BLaER1 treated with 17β-estradiol and CSF1 and Interleukin-3, amounts not matched to agents 10 nM and 100 nM (cell line): Measurements from ENCODE around the gene BCL11B.

ENCODE experiments used
- H3K27ac ChIP-seq, 11 experiments: shearing (Covaris generic); formaldehyde crosslinking; 2 replicates each; pipeline ENCODE4 v1.8.1; 2022
- H3K27me3 ChIP-seq, 11 experiments: shearing (Covaris generic); formaldehyde crosslinking; 2 replicates each; pipeline ENCODE4 v1.8.1; 2022
- H3K36me3 ChIP-seq, 11 experiments: shearing (Covaris generic); formaldehyde crosslinking; 2 replicates each; pipeline ENCODE4 v1.8.1; 2022
- H3K4me1 ChIP-seq, 10 experiments: shearing (Covaris generic); formaldehyde crosslinking; 2 replicates each; pipeline ENCODE4 v1.8.1; 2022
- H3K4me2 ChIP-seq, 11 experiments: shearing (Covaris generic); formaldehyde crosslinking; 2 replicates each; pipeline ENCODE4 v1.8.1; 2022
- H3K4me3 ChIP-seq, 10 experiments: shearing (Covaris generic); formaldehyde crosslinking; 2 replicates each; pipeline ENCODE4 v1.8.1; 2022
- H3K9ac ChIP-seq, 11 experiments: shearing (Covaris generic); formaldehyde crosslinking; 2 replicates each; pipeline ENCODE4 v1.8.1; 2022
- H3K9me3 ChIP-seq, 11 experiments: shearing (Covaris generic); formaldehyde crosslinking; replicated peaks in 1 of 11; 2 replicates each; pipeline ENCODE4 v1.8.1; 2022
- H4K20me1 ChIP-seq, 11 experiments: shearing (Covaris generic); formaldehyde crosslinking; 2 replicates each; pipeline ENCODE4 v1.8.1; 2022
- Cebpa-rat ChIP-seq, 11 experiments: shearing (Covaris generic); IDR thresholded peaks; 2 replicates each; pipeline ENCODE4 v1.8.1; 2022

Gene BCL11B

DNA sequence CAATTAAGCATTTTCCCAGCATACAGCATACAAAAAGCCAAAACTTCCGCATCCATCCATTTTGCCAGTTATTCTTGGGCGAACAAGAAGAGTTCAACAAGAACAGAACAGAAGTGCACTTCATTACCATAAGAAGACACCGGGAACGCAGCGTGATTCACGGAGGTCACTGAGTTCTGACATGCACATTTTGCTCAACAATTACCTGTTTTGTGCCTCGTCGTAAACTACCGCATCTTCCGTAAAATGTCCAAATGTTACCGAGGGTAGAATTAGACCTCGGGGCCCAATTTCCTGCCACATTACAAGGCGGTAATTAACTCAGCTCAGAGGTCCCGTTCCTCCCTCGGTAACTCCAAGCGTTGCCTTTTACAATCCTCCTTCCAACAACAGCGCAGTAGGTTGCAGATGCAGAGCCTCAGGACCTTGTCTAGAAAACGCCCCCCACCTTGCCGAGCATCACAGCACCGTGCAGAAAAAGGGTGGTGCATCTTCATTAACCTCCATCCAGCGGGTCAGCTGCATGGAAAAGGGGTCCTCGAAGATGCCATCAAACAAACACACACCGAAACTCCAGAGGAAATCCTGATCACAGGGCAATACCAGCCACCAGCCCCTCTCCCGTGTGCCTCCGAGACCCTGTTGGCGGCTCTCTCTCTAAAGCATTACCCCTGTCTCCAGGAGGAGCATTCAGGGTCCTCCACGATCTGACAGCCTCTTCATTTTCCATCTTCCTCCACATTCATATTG is 125.2 kb downstream of the BCL11B start:
- H4K20me1 ChIP-seq = no peaks in the 10 kb centered on the region

DNA sequence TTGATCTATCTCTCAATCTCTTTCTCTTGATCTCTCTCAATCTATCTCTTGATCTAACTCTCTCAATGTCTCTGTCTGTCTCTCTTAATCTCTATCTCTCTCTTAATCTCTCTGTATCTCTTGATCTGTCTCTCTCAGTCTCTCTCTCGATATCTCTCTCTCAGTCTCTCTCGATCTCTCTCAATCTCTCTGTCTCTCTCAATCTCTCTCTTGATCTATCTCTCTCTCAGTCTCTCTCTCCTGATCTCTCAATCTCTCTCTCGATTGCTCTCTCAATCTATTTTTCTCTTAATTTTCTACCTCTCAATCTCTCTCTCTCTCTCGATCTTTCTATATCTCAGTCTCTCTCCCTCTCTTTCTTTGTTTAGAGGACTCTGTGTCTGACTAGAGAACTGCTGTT is 126.7 kb downstream of the BCL11B start:
- Histone ChIP-seq H3K9ac (no peak overlapping the region), H3K27me3 (no peaks in the 10 kb centered on the region), H3K27ac (no peak overlapping the region), H3K4me2 (no peak overlapping the region), H4K20me1 (no peaks in the 10 kb centered on the region), H3K4me1 (peaks cover 5 to 22% (median 16%) of the 10 kb centered on the region in 10 experiments), H3K4me3 (no peak overlapping the region), H3K36me3 (no peaks in the 10 kb centered on the region), H3K9me3 (peaks cover 0 to 7% (median 0%) of the 10 kb centered on the region in 11 experiments; a peak in 1 of 22 replicates)
- TF ChIP-seq Cebpa-rat (IDR thresholded peaks at IDR 0.05) = no peak

More for the DNA sequence above, 125.2 kb downstream of the BCL11B start:
- Histone ChIP-seq H3K27ac (no peak overlapping the region), H3K4me2 (no peak overlapping the region), H3K27me3 (no peaks in the 10 kb centered on the region), H3K9ac (no peak overlapping the region), H3K4me3 (no peak overlapping the region), H3K36me3 (no peaks in the 10 kb centered on the region), H3K4me1 (peaks cover 5 to 22% (median 16%) of the 10 kb centered on the region in 10 experiments), H3K9me3 (peaks cover 0 to 7% (median 0%) of the 10 kb centered on the region in 11 experiments; a peak in 1 of 22 replicates)
- no peak for TF ChIP-seq Cebpa-rat (IDR thresholded peaks at IDR 0.05)

DNA sequence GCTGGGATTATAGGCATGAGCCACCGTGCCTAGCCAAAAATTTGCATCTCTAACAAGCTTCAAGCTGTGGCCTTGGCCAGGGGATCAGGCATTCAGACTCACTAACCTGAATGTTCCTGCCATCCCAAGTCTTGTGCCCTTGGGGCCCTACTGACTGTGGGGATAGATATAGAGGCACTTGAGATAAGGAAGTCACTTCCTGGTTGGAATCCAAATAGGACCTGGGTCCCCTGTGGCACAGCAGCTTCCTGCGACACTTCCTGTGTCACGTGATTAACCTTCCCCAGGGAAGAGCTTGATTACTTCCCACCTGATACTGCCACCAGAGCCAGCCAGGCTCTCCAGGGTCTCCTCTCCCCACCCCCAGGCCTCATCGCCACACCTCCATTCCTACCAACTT is 128.2 kb downstream of the BCL11B start:
- H3K9me3 ChIP-seq = peaks cover 0 to 7% (median 0%) of the 10 kb centered on the region in 11 experiments; a peak in 1 of 22 replicates
- H3K27ac ChIP-seq = 0 out of 22 replicates have a peak overlapping the region, but pooled peaks of 1 of the 11 experiments have one; percentile 6
- H3K27me3 ChIP-seq = no peaks in the 10 kb centered on the region

DNA sequence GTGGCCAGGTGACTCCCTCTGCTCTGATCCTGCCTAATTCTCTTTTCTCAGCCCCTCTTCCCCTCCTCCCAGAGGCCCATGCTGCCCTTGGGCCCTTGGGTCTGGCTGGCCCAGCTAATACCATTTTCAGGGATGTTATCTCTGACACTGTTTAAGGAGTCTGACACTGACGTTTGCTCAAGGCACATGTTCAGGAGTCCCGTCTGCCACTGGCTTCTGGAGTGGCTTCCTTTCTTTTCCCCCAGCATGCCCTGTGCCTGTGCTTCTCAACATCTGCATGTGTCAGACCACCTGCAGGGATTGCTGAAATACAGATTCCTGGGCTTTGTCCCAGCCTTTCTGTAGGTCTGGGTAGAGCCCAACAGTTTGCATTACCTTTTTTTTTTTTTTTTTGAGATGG is 128.9 kb downstream of the BCL11B start:
- H3K4me2 ChIP-seq = peak overlapping the region in 7 of 11 experiments; percentile 66 to 88 (median 77); a peak in 12 of 22 replicates
- H4K20me1 ChIP-seq = no peaks in the 10 kb centered on the region
- H3K9me3 ChIP-seq = peaks cover 0 to 7% (median 0%) of the 10 kb centered on the region in 11 experiments; a peak in 1 of 22 replicates
- peaks cover 5 to 22% (median 16%) of the 10 kb centered on the region in 10 experiments for H3K4me1 ChIP-seq
- no peak overlapping the region for H3K27ac ChIP-seq
- TF ChIP-seq Cebpa-rat (IDR thresholded peaks at IDR 0.05) = no peak
- H3K4me3 ChIP-seq = no peak overlapping the region
- no peaks in the 10 kb centered on the region for H3K27me3 ChIP-seq
- H3K36me3 ChIP-seq = no peaks in the 10 kb centered on the region
- H3K9ac ChIP-seq = no peak overlapping the region

More for the DNA sequence above, 128.2 kb downstream of the BCL11B start:
- Histone ChIP-seq H3K4me2 (peak overlapping the region; percentile 29 to 88 (median 66)), H4K20me1 (no peaks in the 10 kb centered on the region), H3K36me3 (no peaks in the 10 kb centered on the region), H3K4me1 (peaks cover 5 to 22% (median 16%) of the 10 kb centered on the region in 10 experiments), H3K9ac (no peak overlapping the region), H3K4me3 (peak overlapping the region in 2 of 10 experiments; percentile 2 to 16; a peak in 1 of 20 replicates)
- TF ChIP-seq Cebpa-rat (IDR thresholded peaks at IDR 0.05) = no peak

DNA sequence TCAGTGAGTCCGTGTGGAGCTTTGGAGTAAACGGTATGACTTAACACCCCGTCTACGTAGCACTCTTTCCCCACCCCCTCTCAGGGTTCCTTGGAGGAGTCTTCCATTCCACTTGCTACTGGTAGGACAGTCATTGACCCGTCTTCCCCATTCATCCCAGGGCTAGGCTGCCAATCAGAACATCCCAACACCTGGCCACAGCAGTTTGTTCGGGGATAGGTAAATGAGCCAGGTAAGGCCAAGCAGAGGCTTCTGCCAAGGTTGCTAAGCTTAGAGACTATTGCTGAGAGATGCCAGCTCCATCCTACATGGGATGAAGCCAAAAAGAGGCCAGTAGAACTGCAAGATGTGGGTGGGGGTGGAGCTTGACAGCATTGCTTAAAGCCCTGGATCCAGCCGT is 130.8 kb downstream of the BCL11B start:
- Histone ChIP-seq H3K4me1 (peaks cover 5 to 22% (median 16%) of the 10 kb centered on the region in 10 experiments), H3K36me3 (no peaks in the 10 kb centered on the region), H3K27me3 (no peaks in the 10 kb centered on the region), H3K9me3 (peaks cover 0 to 7% (median 0%) of the 10 kb centered on the region in 11 experiments; a peak in 1 of 22 replicates), H3K4me3 (no peak overlapping the region), H3K27ac (no peak overlapping the region), H4K20me1 (no peaks in the 10 kb centered on the region), H3K4me2 (no peak overlapping the region), H3K9ac (no peak overlapping the region)
- no peak for TF ChIP-seq Cebpa-rat (IDR thresholded peaks at IDR 0.05)

DNA sequence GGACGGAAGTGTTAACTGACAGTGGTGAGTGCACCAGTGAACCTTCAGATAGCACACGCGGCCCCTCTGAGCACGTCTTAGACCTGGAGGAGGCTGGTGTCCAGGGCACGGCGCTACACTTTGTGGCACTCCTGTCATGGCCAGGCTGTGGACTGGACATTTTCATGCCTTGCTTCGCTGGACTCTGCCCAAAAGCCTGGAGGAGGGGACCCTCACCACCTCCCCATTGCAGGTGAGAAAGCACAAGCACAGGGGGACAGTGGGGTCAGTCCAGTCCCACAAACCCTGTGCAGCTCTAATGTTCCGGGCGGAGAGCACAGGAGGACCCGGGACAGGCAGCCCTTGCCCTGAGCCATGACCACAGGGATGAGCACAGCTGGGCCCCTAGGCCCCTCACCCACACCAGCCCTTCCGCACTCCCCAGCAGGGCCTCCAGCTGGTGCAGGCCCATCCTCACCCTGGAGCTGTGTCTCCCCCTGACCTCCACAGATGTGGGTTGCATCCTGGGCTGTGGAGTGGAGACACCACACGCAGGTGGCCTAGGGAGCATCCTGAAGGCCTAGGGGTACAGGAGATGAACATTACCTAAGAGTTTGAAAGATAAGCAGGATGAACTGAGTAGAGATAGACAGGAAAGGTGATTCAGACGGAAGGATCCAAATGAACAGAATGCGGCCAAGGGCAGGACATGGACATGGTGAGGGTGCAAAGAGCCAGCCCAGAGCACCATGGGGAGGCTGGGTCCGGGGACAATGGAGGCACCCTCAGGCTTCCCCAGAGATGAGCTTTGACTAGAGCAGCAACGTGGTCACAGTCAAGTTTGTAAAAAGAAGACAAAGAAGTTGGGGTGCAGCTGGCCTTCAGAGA is 132.8 kb downstream of the BCL11B start:
- no peak for TF ChIP-seq Cebpa-rat (IDR thresholded peaks at IDR 0.05)
- H3K36me3 ChIP-seq = no peaks in the 10 kb centered on the region
- H3K4me2 ChIP-seq = no peak overlapping the region
- no peak overlapping the region for H3K27ac ChIP-seq
- peaks cover 5 to 17% (median 10%) of the 10 kb centered on the region in 10 experiments for H3K4me1 ChIP-seq
- no peaks in the 10 kb centered on the region for H3K9me3 ChIP-seq
- no peak overlapping the region for H3K4me3 ChIP-seq
- H3K9ac ChIP-seq = no peak overlapping the region
- H3K27me3 ChIP-seq = no peaks in the 10 kb centered on the region
- H4K20me1 ChIP-seq = no peaks in the 10 kb centered on the region

DNA sequence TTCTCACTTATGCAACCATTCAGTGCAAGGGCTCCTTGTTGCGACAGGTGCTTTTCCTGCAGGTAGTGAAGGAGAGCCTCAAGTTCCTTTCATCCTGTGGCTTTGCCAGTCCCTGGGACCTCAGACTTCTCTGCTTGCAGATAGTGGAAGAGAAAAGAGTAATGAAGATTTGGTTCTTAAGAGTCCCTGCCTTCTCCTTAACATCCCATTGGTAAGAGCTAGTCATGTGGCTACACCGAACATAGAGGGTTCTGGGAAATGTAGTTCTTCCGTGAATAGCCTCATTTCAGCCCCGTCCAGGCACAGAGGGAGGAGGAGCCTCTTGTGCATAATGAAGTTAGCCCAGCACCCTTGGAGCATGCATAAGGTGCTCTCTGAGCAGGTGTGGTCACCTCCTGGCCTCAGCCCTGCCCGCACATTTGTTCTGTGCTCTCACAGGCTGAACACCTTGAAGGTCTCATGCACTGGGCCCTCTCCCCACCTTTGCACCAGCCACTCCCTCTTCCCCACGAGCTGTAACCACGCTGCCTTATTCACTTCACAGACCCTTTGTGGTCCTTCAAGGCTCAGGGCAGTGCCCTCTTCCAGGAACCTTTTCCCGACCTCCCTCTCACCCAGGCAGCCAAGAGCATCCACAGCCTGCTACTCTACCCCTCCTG is 134.0 kb downstream of the BCL11B start:
- no peaks in the 10 kb centered on the region for H3K9me3 ChIP-seq

DNA sequence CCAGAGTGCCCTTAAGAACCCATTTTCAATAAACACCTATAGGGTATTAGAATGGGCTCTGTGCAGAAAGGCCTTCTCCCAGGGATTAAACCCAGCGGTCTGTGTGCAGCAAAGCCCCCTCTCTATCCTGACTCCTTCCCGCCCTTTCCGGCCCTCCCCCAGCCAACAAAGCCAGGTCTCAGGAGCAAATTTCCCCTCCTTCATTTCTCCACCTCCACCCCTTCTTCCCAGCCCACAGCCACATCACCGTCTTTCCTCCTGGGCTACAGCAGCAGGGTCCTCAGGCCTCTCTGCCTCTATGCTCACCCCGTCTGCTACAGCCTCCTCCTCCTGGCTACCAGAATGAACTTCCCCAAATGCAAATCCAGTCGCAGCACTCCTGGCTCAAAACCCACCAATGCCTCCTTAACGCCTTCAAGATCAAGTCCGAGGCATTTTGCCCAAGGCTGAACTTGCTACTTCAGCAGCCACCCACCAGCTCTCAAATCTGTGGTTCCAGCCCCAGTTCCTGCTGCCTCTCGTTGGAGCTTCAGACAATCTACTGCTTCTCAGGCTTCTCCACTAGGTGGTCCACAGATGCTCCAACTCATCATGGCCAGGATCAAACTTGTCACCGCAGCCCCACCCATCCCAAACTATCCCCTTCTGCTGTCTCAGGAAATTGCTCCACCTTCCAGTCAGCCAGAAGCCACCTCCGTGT is 134.8 kb downstream of the BCL11B start:
- H3K9ac ChIP-seq = no peak overlapping the region
- no peaks in the 10 kb centered on the region for H4K20me1 ChIP-seq
- H3K36me3 ChIP-seq = no peaks in the 10 kb centered on the region
- H3K27me3 ChIP-seq = no peaks in the 10 kb centered on the region
- peaks cover 0 to 15% (median 7%) of the 10 kb centered on the region in 10 experiments; a peak in 8 of 20 replicates for H3K4me1 ChIP-seq
- H3K27ac ChIP-seq = no peak overlapping the region
- H3K9me3 ChIP-seq = no peaks in the 10 kb centered on the region
- no peak for TF ChIP-seq Cebpa-rat (IDR thresholded peaks at IDR 0.05)
- H3K4me2 ChIP-seq = no peak overlapping the region
- H3K4me3 ChIP-seq = no peak overlapping the region

More for the DNA sequence above, 134.0 kb downstream of the BCL11B start:
- Histone ChIP-seq H3K27ac (no peak overlapping the region), H3K4me1 (peaks cover 0 to 17% (median 7%) of the 10 kb centered on the region in 10 experiments; a peak in 9 of 20 replicates), H3K36me3 (no peaks in the 10 kb centered on the region), H3K4me2 (no peak overlapping the region), H3K4me3 (no peak overlapping the region), H3K9ac (no peak overlapping the region), H3K27me3 (no peaks in the 10 kb centered on the region), H4K20me1 (no peaks in the 10 kb centered on the region)
- TF ChIP-seq Cebpa-rat (IDR thresholded peaks at IDR 0.05) = no peak
